Adipose tissue (tissue), 3 donors: ENCODE measurements around the gene GNAT3. TPM values are rescaled to one million over a fixed set of nuclear protein-coding genes. Genes with fewer than 3 reads are reported as not detected.

Source experiments
- polyA plus RNA-seq, 3 donors: library from polyadenylated mRNA; stranded (reverse); fragments of 200-250 nt; gene quantifications; one replicate each; pipeline ENCODE4 v1.2.3, GENCODE V29; 2013
- donor health status: healthy with polysubstance abuse.
- donor health status: Bipolar disorder and iron deficiency.
- donor health status: healthy.

The GNAT3 gene
- polyA plus RNA-seq, 3 donors = 0.06 TPM; not detected in 2

Other genes with a start within 250 kb of the GNAT3 start
- gene CD36, start 126.6 kb upstream of the GNAT3 start, polyA plus RNA-seq = 1,000 to 10,000 TPM in 1 of 3 donors, 100 to 1,000 TPM in 2; 131 to 1,338 (median 612) TPM